ENCODE measurements around the gene DDX4.
"Not testable (repeated sequence)": the region's sequence is repeated elsewhere in the genome, so short reads cannot be mapped to it uniquely, and the experiment has no call there.

The DDX4 gene

DNA sequence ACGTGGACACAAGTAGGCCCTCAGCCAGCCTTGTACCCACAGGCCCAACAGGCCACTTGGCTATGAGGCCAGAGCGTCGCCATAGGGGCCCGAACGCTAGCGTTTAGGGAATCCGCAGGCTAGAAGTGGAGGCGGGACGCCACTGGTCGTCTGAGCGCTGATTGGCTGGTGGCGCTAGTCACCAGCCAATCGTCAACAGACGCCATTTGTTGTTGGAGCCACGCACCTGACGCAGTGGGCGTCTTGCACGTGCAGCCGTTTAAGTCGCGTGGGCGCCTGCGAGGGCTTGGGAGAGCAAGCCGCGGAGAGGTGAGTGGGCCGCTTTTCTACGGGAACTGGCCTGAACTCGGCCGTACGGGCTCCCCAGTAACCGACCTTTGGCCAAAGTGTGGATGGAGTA, at the start of gene DDX4:
Gene DDX4, plus strand, starts transcription at position 269 of the 400 bp plus-strand sequence. CDS start 903 bp downstream, outside the sequence.
- DNase-seq, result no peak

DNA sequence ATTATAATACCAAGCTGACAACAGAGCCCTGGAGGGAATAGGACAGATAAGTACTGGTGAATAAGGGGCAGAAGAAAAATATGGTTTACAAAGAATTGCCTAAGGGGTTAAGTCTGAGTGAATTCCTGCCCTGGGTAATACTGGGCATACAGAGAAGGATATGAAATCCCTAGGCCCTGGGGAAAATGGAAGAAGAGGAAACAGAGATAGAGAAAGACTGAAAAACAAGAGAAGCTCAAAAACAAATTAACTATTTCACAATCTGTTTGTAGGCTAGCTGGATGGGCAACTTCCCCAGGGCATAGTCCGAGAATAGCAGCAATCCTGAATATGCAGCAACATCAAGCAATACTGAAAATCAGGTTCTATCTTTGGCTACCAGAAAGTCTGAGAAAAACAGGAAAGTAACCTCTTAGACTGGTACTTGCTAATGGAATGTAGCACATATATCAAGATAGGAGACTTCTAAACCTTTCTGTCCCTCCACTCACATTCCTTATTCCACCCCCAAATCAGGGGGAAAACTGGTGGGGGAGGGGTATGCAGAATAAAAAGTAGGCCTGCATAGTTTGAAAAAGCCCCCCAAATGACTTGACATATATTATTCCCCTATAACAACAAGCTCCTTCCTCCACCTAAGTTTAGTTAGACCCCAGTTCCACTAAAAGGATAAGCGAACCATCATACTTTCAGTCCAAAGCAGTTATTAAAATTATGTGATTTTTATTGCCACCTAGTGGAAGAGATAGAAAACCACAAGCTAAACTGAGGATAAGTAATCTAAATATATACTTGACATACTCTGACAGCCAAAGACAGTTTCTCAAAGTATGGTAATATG, 46.4 kb upstream of the DDX4 start:
- peak; percentile 2 for DNase-seq

GRCh38 chr5:55692106-55692417, 45.8 kb upstream of the DDX4 start:
- no peak for DNase-seq

DNA sequence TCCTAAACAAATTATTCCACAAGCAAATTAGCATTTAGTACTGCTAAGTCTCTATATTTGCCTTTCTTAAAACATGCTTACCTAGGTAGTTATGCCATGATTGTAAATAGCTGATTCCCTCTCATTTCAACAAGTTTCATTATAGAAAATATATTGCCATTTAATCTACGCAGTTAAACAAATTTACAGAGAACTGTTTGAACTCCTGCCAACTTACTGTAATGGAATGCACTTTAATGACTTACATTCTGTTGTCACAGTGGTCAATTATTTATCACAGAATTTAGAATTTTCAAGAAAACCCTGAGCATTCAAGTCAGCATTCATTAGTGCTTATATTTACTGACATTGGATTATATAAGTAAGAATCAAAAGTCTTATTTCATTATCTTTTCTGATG, 45.4 kb upstream of the DDX4 start:
- DNase-seq, result no peak

DNA sequence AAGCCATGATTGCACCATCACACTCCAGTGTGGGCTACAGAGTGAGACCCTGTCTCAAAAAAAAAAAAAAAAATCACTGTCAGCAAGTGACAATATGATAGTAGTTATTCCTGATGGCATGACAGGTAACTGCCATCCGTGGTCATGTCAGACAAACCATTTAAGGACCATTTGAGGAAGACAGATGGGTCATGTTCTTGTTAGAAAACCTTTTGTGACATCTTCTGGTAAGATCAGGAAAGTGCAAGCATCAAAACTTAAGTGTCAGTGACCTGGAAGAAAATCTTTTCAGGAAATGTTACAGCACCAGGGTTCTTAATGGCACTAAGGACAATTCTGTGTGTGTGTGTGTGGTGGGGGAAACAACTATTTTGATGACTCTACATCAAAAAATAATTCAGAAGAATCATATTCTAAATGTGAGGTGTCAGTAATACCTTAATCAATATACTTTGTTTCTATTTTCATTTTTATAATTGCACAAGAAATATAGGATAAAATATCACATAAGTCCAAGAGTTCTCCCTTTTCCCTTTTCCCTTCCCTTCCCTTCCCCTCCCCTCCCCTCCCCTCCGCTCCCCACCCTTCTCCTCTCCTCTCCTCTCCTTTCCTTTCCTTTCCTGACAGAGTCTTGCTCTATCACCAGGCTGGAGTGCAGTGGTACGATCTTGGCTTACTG, 43.6 kb upstream of the DDX4 start:
- DNase-seq, result no peak

DNA sequence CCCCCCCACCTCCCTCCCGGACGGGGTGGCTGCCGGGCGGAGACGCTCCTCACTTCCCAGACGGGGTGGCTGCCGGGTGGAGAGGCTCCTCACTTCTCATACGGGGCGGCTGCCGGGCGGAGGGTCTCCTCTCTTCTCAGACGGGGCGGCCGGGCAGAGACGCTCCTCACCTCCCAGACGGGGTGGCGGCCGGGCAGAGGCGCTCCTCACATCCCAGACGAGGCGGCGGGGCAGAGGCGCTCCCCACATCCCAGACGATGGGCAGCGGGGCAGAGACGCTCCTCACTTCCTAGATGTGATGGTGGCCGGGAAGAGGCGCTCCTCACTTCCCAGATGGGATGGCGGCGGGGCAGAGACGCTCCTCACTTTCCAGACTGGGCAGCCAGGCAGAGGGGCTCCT, 41.2 kb upstream of the DDX4 start:
- DNase-seq, result not testable (repeated sequence)

DNA sequence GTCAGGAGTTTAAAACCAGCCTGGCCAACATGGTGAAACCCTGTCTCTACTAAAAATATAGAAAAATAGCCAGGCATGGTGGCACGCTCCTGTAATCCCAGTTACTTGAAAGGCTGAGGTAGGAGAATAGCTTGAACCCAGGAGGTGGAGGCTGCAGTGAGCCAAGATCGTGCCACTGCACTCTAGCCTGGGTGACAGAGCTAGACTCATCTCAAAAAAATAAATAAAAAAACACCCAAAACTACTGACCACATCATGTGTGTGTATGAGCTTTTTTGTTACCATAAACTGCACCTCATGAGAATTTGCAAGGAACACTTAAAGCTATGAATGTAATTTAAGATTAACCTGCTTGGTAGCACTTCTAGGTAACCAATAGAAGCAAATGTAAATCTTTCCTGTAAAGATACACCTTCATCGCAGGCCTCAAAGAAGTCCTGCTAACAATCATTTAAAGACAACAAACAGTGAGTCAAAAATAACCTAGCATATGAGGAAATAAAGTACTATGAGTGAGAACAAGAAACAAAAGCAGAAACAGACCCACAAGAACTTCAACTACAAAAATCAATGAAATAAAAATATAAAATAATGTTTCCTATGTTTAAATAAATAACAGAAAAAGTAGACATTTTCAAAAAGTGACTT, 38.7 kb upstream of the DDX4 start:
- no peak for DNase-seq

- DNase-seq, result no peak
Measured at GRCh38 chr5:55700745-55701144, 37.1 kb upstream of the DDX4 start.

GRCh38 chr5:55701462-55702103, 36.3 kb upstream of the DDX4 start:
- no peak for DNase-seq

GRCh38 chr5:55702598-55703345, 35.1 kb upstream of the DDX4 start:
- no peak for DNase-seq

- DNase-seq, result no peak
Measured at GRCh38 chr5:55706230-55706629, 31.6 kb upstream of the DDX4 start.

- no peak for DNase-seq
Measured at GRCh38 chr5:55708732-55709131, 29.1 kb upstream of the DDX4 start.

DNA sequence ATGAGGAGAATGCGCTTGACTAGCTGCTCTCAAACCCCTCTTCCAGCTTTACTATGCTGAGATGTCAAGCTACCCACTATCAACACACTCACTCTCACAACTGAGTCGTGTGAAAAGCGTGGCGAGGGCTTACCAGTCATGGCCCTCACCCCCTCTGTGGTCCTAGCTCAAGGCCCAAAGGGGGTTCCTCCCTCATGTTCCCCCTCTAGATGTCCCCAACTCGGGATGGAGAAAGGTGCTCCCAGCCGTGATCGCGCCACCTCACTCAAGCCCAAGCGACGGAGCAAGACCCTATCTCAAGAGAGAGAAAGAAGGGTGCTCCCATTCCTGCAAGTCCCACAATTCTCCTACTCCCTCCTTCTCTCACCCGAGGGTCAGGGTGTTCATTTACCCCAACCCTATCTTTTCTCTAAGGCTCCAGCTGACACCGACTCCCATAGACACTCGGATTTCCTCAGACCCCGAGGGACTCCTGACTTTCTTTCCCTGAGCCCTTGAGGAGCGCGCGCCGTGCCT, 26.3 kb upstream of the DDX4 start:
- no peak for DNase-seq

GRCh38 chr5:55712023-55712859, 25.6 kb upstream of the DDX4 start, which contains the start of gene SLC38A9:
TSS of gene SLC38A9 (minus strand) at chr5:55712324. CDS start at chr5:55697958, 14,366 bp downstream.
- DNase-seq, result peak; percentile 50

DNA sequence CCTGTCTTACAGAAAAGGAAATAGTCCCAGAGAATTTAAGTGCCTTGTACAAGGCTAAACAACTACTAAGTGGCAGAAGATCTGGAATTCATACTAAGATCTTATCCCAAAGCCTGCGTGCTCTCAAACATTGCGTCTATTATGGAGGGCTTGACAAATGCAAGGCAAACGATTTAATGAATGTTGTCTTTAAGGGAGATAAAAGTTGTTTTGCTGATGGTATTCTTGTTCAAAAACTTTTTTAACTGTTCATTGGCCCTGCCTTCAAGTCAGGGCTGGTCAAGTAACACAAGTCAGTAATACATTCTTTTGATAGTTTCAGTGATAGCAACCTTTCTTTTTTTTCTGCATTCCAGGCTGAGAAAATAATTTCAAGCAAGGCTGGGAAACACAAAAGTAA, 24.0 kb upstream of the DDX4 start:
- no peak for DNase-seq

GRCh38 chr5:55714339-55714738, 23.5 kb upstream of the DDX4 start:
- no peak for DNase-seq

GRCh38 chr5:55714749-55715148, 23.1 kb upstream of the DDX4 start:
- no peak for DNase-seq

DNA sequence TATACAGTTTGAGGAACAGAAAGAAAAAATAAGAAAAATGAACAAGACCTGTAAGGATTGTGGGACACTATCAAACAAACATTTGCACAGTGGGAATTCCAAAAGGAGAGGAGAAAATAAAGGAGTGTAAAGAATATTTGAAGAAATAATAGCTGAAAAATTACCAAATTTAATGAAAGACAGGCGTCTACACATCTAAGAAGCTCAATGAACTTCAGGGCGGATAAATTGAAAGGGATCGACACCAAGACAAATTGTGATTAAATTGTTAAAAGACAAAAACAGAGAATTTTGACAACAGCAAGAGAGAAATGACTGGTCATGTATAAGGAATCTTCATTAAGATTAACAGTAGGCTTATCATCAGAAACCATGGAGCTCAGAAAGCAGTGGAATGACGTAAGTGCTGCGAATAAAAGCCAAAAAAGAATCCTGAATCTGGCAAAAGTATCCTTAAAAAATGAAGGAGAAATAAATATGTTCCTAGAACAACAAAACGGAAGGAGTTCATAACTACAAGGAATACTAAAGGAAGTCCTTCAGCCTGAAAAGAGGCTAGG, 22.3 kb upstream of the DDX4 start:
- DNase-seq, result no peak

GRCh38 chr5:55719026-55719425, 18.8 kb upstream of the DDX4 start:
- not testable (repeated sequence) for DNase-seq

DNA sequence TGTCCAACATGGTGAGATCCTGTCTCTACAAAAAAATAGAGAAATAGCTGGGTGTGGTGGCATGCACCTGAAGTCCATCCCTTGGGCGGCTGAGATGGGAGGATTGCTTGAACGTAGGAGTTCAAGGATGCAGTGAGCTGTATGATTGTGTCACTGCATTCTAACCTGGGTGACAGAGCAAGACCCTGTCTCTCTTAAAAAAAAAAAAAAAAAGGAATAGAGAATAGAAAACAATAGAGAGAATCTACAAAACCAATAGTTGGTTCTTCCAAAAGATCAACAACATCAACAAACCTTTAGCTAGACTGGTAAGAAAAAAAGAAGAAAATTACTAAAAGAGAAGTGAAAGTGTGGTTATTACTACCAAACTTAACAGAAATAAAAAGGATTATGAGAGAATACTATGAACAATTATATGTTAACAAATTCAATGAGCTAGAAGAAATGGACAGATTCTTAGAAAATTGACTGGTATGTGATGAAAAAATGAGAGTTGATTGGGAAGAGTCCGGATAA, 17.6 kb upstream of the DDX4 start:
- DNase-seq, result no peak

DNA sequence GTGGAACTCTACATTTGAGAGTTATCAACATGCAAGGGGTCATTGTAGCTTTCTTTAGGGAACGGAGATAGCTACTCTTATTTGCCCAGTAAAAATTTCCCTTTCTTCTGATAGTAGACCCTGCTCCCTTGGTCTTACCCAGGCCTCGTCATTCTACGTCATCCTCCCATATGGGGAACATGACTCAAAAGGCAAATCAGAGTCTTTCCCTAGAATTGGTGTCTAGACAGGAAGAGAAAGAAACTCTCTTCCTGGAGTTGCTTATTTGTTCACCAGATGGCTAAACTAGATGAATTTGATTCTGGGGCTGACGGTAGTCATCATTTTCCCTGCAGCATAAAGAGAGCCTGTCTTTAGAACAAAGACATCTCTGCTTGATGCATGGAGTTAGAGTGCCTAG, 13.6 kb upstream of the DDX4 start:
- no peak for DNase-seq
